Measurements from ENCODE around the gene ABCC1.

Gene ABCC1

GRCh38 chr16:16127469-16128116 lies 178.2 kb downstream of the ABCC1 start:
- CTCF ChIA-PET: interaction anchor here (0.6 to 2.3 kb wide), 14 partner anchors 15 to 1629 kb away, joined by 3 to 11 read pairs (median 4); no protein-coding TSS in a partner anchor
- Histone ChIP-seq H3K9me3 (ENCODE audit: control insufficient read depth, insufficient read depth, low read depth, low read length) (no peaks in the 10 kb centered on the region), H3K4me3 (ENCODE audit: low read depth, low read length) (no peak overlapping the region), H3K4me1 (ENCODE audit: control insufficient read depth, insufficient read depth, low read length) (no peaks in the 10 kb centered on the region), H3K27ac (ENCODE audit: extremely low read depth, low read depth, low read length) (no peak overlapping the region), H3K36me3 (ENCODE audit: control insufficient read depth in 2 of 2, insufficient read depth in 1 of 2, low read length in 2 of 2) (peaks cover 24 to 66% of the 10 kb centered on the region in 2 experiments; a peak in 2 of 3 replicates)
- TF ChIP-seq ZNF654 (tag by site-specific recombination; IDR thresholded peaks at IDR 0.05; ENCODE audit: low read depth): peak; percentile 85
- no peak for TF ChIP-seq ZBTB10 (tag by site-specific recombination; IDR thresholded peaks at IDR 0.05)
- no peak for TF ChIP-seq ZBTB6 (tag by site-specific recombination; IDR thresholded peaks at IDR 0.05)
- TF ChIP-seq ZNF664 (tag by site-specific recombination; IDR thresholded peaks at IDR 0.05): 0 out of 2 replicates have a peak, but pooled peaks have one; percentile 18
- no peak for TF ChIP-seq ZFP41 (tag by site-specific recombination; IDR thresholded peaks at IDR 0.05; ENCODE audit: borderline replicate concordance)
- TF ChIP-seq ZNF146 (tag by site-specific recombination; IDR thresholded peaks at IDR 0.05): no peak
- TF ChIP-seq ZBTB26 (tag by site-specific recombination; optimal IDR thresholded peaks at IDR 0.05): no peak
- TF ChIP-seq ZBTB48 (tag by site-specific recombination; IDR thresholded peaks at IDR 0.05): no peak
- no peak for TF ChIP-seq ZNF624 (tag by site-specific recombination; IDR thresholded peaks at IDR 0.05)
- no peak for TF ChIP-seq ZNF202 (tag by site-specific recombination; IDR thresholded peaks at IDR 0.05; ENCODE audit: borderline replicate concordance)
- TF ChIP-seq ZNF521 (tag by site-specific recombination; IDR thresholded peaks at IDR 0.05): no peak
- no peak for TF ChIP-seq ZNF433 (tag by site-specific recombination; IDR thresholded peaks at IDR 0.05; ENCODE audit: low read depth)
- TF ChIP-seq ZNF837 (tag by site-specific recombination; IDR thresholded peaks at IDR 0.05): no peak
- no peak for TF ChIP-seq ZBTB20 (tag by site-specific recombination; IDR thresholded peaks at IDR 0.05)
- TF ChIP-seq ZNF571 (tag by site-specific recombination; IDR thresholded peaks at IDR 0.05): no peak
- TF ChIP-seq ZNF362 (tag by site-specific recombination; IDR thresholded peaks at IDR 0.05): peak; percentile 70
- TF ChIP-seq ZNF76 (tag by site-specific recombination; IDR thresholded peaks at IDR 0.05; ENCODE audit: borderline replicate concordance, low read depth): no peak
- no peak for TF ChIP-seq KLF16 (tag by site-specific recombination; IDR thresholded peaks at IDR 0.05)
- TF ChIP-seq ZNF211 (tag by site-specific recombination; IDR thresholded peaks at IDR 0.05; ENCODE audit: low read depth): no peak
- peak; percentile 66 for TF ChIP-seq CTCF (tag by site-specific recombination; IDR thresholded peaks at IDR 0.05)
- no peak for TF ChIP-seq ZNF660 (tag by site-specific recombination; IDR thresholded peaks at IDR 0.05)
- no peak for TF ChIP-seq ZNF2 (tag by site-specific recombination; IDR thresholded peaks at IDR 0.05)
- no peak for TF ChIP-seq ZNF37A (tag by site-specific recombination; IDR thresholded peaks at IDR 0.05)
- no peak for TF ChIP-seq REPIN1 (tag by site-specific recombination; IDR thresholded peaks at IDR 0.05; ENCODE audit: low read depth)
- no peak for TF ChIP-seq ZNF274 (IDR thresholded peaks at IDR 0.05; ENCODE audit: low read length)
- no peak for TF ChIP-seq ZNF274 (tag by site-specific recombination; IDR thresholded peaks at IDR 0.05; ENCODE audit: borderline replicate concordance)
- TF ChIP-seq HOXA7 (CRISPR knock-in tag; IDR thresholded peaks at IDR 0.05; ENCODE audit: borderline replicate concordance): no peak
- POLR2A ChIA-PET: no interaction called here
